Mesenteric fat pad (tissue), 1 donor: ENCODE results near the gene MAZ. TPM values are rescaled to one million over a fixed set of nuclear protein-coding genes. Genes with fewer than 3 reads are reported as not detected.

Experiments used
- DNase-seq: peaks from one replicate; pipeline ENCODE4 v3.0.0-alpha.2; 2020; ENCODE audit warnings: low spot score
- total RNA-seq: library from RNA; stranded (reverse); fragmentation: NEBNext Ultra II Directional; extraction: Animal tissue kit (Norgen Biotek cat#: 25700); gene quantifications from one replicate; pipeline ENCODE4 v1.2.1, GENCODE V29; 2021
- donor health status: DM: yes; HTN: yes; CAD: no.

MAZ gene
- total RNA-seq, 1 donor from 2014 or later: 135 TPM

GRCh38 chr16:29852654-29853053 is 46.3 kb downstream of the MAZ start:
- no peak for DNase-seq

DNA sequence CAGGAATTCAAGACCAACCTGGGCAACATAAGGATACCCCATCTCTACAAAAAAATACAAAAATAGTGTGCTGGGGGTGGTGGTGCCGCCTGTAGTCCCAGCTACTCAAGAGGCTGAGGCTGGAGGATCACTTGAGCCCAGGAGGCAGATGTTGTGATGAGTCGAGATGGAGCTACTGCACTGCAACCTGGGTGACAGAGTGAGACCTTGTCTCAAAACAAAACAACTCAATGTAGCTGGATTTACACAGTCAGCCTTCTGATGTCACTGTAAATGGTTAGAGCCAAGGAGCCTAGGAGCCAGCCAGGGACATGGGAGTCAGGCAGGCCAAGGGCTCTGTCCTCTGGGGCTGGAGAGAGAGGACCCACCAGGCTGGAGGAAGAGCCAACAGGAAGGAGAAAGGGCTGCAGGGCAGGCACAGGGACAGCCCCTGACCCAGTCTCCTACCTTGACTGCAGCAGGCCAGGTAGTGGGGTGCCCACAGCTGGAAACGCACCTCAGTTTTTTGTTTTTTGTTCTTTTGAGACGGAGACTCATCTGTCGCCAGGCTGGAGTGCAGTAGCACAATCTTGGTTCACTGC is 48.3 kb downstream of the MAZ start:
- DNase-seq: no peak

- DNase-seq: no peak
These were observed 50.9 kb downstream of the MAZ start for GRCh38 chr16:29857133-29857760.

DNA sequence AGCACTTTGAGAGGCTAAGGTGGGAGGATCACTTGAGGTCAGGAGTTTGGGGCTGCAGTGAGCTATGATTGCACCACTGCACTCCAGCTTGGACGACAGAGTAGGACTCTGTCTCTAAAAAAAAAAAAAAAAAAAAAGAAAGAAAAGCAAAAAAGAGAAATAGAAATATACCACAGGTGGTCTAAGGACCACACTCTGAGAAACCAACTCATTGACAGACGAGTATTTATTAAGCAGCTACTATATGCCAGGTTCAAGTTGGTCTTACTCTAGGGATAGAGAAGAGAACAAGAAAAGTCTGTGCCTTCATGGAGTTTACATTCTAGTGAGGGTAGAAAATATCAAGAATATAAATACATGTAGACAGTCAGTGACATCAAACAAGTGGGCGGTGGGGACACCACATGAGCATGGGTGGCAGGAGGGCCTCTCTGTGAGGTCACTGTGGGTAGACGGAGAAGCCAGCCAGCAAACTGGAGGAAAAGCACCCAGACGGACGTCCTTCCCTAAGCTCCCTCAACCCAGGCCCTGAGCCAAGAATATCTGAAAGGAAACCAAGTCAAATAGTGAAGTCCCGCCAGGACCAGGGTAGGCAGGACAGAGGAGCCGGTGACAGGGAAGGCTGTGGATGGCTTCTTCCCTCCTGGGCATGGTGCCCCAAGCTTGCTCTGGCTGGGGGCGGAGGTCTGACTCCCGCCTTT is 52.0 kb downstream of the MAZ start:
- DNase-seq: no peak

DNA sequence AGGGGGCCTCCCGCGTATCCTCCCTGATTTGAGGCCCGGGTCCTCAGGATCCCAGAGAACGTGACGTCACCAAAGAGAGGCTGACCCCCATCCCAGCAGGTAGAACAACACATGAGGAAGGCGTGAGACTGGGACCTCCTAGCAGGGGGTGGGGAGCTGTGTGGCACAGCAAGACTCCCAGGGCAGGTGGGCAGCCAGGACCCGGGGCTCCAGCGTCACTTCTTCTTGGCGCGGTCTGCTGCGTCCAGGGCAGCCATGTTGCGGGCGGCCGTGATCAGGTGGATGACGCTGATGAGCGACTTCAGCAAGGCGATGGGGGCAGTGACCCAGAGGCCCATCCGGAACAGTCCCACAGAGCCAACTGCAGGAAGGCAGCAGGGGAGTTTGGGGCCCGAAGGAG is 52.6 kb downstream of the MAZ start:
- no peak for DNase-seq

- no peak for DNase-seq
These were observed 53.9 kb downstream of the MAZ start for GRCh38 chr16:29860218-29860617.

Other genes starting within 250 kb of the MAZ start
- gene SPN, start 143.3 kb upstream of the MAZ start, total RNA-seq: 2.9 TPM
- 3.4 TPM for gene QPRT, start 127.3 kb upstream of the MAZ start, total RNA-seq
- 5.2 TPM for gene C16orf54, start 60.5 kb upstream of the MAZ start, total RNA-seq
- not detected for gene ZG16, start 28.3 kb upstream of the MAZ start, total RNA-seq
- 4.8 TPM for gene KIF22, start 15.8 kb upstream of the MAZ start, total RNA-seq
- gene PRRT2, start 5.7 kb downstream of the MAZ start, total RNA-seq: 1.5 TPM
- 11.1 TPM for gene PAGR1, start 9.6 kb downstream of the MAZ start, total RNA-seq
- gene MVP, start 13.9 kb downstream of the MAZ start, total RNA-seq: 150 TPM
- gene CDIPT, start 56.7 kb downstream of the MAZ start, total RNA-seq: 117 TPM
- gene SEZ6L2, start 93.0 kb downstream of the MAZ start, total RNA-seq: 1.1 TPM
- 0.67 TPM for gene ASPHD1, start 94.0 kb downstream of the MAZ start, total RNA-seq
- 15.7 TPM for gene KCTD13, start 119.7 kb downstream of the MAZ start, total RNA-seq
- 95.8 TPM for gene TMEM219, start 155.6 kb downstream of the MAZ start, total RNA-seq
- 49.8 TPM for gene TAOK2, start 167.3 kb downstream of the MAZ start, total RNA-seq
- gene HIRIP3, start 189.1 kb downstream of the MAZ start, total RNA-seq: 11.0 TPM
- gene INO80E, start 189.7 kb downstream of the MAZ start, total RNA-seq: 45.4 TPM
- gene DOC2A, start 204.5 kb downstream of the MAZ start, total RNA-seq: 0.42 TPM
- gene C16orf92, start 216.7 kb downstream of the MAZ start, total RNA-seq: not detected
- not detected for gene TLCD3B, start 224.7 kb downstream of the MAZ start, total RNA-seq